GM21825 (cell line): ENCODE data around the gene CFAP61.
A peak's percentile ranks its signal among the peaks of the same experiment; 100 is the strongest.

Experiments used
- ATAC-seq: cut with Tn5 transposase; IDR thresholded peaks from one replicate; pipeline ENCODE4 v1.9.1; 2021; ENCODE audit warnings: mild to moderate bottlenecking, moderate library complexity; ENCODE audit not compliant: unreplicated experiment

The CFAP61 gene

DNA sequence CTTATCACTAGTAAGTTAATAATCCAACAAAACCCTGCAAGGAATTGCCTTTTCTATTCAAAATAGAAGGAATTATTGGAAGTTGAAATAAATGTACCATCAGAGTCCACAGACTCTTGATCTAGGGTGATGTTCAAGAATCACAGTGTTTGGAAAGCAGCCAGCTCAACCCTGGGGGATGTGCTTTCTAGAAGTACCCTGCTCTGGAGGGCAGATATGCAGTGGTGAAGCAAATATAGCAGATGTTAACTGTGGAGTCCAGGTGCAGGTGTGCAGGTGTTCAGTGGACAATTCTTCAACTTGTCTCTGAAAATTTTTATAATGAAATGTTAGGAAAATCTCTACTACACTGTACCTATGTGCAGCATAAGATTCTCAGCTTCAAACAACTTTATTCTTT, 306.5 kb downstream of the CFAP61 start:
- ATAC-seq: no peak

DNA sequence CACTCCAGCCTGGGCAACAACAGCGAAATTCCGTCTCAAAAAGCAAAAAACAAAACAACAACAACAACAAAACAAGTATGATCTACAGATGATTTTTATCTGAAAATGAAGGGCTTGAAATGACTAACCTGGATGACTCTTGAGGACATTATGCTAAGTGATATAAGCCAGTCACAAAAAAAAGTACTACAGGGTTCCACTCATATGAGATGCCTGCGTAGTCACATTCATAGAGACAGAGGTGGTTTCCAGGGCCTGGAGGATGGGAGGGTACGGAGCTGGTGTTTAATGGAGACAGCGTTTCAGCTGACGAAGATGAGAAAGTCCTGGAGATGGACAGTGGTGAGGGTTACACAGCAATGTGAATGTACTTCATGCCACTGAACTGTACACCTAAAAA, 307.3 kb downstream of the CFAP61 start:
- no peak for ATAC-seq

DNA sequence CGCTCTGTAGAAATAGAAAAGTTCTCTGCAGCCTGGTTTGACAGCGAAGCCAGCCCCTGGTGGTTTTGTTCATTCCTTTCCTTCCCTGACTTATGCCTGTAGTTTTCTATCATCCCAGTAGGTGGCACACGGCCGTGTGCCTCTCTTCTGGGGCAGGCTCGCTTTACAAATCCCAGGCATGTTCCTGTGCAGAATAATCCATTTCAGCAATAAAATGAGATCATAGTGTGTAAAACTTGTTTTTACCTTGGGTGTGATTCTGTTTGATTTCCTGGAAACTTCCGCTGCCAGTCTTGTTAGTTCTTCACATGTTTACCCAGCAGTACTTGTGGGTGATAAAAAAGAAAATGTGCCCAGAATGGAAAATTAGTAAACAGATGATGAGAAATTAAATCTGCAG, 308.1 kb downstream of the CFAP61 start:
- peak; percentile 51 for ATAC-seq

DNA sequence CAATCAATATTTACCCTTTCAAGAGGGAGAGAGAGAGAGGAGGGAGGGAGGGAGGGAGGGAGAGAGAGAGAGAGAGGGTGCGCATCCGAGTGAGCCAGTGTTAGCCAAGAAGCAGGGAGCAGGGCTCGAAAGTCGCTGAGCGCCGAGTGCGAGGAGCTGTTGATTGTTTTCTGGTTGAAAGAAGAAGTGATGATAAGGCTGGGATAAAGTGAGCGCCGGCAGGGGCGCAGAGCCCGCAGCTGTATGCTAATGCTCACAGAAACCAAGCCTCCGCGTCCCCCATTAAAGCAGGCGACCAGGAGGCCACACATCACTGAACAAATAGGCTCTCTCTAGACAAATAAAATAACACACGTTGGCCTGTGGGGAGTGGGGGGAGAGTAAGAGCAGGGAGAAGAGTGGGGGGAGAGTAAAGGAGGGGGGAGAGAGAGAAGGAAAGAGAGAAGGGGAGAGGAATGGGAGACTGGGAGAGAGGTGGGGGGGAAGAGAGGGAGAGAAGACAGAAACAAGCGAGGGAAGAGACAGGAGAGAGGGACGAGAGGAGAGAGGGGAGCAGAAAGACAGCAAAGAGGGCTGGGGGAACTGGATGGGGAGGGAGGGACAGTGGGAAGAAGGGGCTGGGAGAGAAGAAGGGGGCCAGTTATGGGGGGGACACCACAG, 310.6 kb downstream of the CFAP61 start:
- ATAC-seq: no peak

DNA sequence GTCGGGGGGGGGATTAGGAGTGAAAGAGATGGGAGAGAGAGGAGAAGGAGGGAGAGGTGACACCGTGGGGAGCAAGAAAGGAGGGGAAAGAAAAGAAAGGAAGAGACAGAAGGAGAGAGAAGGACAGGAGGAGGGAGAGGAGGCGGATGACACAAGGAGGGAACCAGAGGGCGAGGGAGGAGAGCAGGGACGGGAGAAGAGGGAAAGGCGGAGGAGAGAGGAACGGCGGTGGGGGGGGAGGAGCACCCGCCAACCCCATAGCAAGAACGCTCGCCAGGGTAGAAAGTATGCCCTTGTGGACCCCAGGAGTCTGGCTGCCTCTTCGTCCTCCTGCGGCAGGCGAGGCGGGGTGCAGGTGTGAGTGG, 311.1 kb downstream of the CFAP61 start:
- ATAC-seq: no peak

DNA sequence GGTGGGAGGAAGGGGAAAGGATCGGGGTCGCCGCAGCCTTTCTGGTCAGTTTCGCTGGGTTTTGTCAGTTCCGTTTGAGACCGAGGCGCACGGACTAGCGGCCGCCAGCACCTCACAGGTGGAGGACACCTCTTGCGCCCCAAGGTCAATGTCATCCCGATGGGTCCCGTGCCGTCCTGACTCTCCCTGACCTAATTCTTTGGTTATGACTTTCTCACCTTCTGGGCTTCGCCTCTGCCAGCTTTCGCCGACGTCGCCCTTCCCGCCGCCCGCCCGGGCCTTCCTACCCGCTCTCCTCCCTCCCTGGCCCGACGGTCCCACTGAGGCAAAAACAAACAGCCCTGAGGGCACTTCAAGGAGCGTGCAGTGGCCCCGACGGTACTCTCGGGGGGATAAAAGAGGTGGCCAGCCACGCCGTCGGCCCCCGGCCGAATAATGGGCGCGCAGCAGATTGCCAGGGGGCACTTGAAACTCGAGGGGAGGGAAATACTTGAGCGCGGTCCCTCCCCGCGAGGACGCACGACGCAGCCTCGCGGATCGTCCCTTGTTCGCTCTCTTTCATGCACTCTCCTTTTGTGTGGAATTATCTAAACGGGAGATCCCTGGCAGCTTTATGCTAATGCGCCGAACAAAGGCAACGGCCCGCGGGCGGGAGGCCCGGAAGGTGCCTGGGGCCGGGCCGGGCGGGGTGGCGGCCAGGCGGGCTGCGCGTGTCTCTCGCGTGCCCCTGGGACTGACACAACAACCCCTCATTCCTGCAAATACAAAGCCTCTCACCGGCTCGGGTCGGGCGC, 311.7 kb downstream of the CFAP61 start:
- no peak for ATAC-seq

DNA sequence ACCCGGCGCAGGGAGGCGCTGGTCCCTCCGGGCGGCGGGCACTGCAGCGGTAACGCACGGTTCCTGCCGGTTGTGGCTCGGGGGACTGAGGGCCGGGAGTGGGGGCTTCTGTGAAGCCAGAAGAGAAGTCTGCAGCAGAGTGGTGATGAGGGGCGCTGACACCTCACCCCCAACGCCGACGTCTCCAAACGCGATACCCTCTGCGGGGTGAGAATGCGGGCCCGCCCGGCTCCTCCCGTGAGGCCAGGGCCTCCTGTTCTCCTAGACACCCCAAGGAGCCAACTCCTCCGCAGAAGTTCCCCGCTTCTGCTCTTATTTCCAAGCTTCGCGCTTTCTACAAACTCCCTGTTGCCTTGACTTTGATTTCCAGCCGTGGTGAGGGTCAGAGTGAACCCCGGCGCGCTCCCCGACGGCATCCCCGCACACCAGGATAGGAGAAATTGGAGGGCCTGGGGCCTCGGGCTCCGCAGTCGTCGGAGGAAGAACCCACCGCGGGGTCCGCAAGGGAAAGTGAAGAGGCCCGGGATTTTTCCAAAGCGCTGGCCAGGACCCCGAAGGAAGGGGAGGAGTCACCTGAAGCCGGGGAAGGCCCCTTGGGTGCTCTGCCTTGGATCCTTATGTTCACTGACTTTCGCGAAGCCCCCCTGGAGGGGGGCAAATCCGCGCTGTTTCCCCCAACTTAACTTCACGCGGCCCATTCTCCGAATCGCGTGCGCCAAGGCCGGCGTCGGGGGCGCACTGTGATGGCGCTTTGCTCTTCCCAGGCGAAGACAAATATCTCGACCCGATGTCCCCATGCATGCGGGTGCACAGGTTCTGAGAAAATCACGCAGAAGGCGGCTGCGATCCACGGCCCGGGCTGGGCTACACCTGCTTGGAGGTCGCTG, 312.5 kb downstream of the CFAP61 start:
- no peak for ATAC-seq

DNA sequence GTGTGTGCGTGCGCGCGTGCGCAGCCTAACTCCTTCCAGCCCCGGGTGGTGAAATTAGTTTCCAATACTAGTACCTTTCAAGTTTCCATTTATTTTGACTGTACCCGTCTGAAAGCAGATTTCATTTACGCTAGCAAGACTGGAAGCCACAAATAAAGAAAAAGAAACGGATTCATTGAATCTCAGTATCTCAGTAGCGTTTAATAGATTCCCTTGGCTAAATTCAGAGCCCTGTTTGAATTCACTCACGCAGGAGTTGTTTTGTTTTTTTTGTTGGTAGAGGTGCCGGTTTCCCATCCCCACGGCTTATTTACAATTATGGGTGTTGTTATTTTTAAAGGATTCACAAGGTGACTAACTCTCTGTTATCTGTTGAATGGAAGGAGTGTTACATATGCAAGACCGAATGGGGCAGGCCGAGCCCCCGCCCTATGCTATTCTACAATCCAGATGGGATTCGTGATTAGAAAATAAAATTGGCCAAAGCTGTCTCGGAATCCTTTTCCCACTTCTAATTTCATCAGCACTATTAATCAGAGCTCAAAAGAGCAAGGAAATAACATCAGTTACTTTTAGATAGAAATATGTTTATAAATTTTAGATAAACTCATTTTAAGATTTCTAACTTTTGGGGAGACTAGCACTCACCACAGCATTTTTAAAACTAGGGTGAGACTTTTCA, 313.3 kb downstream of the CFAP61 start:
- ATAC-seq: no peak

DNA sequence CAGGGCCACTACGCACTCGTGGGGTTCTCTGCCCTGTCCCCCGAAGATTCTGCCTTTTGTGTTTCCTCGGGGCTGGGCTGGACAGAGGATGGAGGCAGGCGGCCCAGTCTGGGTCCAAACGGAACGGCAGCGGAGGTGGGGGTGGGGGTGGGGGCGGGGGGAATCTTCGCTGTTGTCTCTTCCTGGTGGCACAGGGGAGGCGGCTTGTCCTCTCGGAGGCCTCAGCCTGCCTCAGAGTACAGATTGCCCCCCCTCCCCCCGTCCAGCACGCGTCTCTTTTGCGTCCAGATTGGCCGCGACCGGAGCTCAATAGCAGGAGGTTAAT, 314.2 kb downstream of the CFAP61 start:
- no peak for ATAC-seq

DNA sequence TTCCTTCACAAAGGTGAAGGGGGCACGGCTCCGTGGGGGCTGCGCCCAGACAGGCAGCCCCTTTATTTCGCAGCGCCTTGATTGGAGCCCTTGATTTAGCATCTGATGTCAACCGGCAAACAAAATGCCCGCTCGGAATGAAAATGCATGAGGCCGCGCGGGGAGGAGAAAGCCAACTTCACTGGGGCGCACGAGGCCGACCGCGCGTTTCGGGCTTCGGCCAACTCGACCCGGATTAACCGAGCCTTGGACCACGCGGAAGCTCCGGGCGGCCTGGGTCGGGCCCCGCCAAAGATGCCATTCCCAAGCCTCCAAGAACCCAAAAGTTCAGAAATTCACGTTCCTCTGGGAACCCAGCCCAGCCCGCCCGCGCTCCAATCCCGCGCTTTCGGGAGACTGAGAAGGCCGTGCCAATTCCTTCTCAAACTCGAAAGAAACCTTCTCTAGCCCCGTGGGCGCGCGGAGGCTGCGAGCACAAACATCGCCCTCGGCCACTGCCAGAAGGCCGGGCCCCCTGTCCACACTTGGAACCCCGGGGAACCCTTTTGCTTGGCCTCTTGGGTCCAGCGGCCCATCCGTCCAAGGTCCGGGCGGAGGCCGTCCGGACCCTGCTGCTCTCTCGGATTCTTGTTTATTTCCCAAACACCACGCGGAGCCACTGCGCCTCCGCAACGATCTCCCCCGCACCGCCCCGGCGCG, 314.7 kb downstream of the CFAP61 start:
- ATAC-seq: no peak

DNA sequence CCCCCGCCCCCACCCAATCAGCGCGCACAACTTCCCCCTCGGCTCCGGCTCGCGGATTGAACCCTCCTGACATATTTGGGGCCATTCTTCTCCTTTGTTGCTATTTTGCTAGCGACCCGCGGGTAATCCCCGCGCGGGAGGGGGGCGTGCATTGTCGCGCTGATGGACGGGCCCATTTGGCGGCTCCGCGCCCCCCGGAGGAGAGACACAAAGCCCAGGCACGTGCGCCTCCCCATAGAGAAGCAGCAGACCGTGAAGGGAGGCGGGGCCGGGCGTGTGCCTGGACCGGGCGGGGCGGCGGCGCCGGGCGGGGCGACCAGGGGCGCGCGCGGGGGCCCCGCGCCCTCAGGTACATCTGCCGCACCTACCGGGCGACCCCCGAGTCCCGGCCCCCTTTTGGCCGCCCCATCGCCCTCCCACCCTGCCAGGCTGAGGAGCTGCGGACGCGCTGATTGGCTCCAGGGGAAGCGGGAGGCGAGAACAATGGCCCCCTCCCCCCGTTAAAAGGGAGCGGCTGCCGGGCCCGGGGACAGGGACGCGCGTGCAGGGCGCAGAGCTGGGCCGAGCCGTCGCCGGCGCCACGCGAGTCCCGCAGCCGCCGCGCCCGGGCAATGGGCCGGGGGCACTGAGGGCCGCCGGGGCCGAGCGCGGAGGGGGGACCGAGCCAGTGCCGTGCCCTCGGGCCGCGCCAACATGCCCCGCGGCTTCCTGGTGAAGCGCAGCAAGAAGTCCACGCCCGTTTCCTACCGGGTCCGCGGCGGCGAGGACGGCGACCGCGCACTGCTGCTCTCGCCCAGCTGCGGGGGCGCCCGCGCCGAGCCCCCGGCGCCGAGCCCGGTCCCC, 315.5 kb downstream of the CFAP61 start, which contains the start of gene INSM1:
Gene INSM1, plus strand, starts transcription at position 530 of the 843 bp plus-strand sequence. Its CDS starts 164 bp downstream, at position 694.
- no peak for ATAC-seq

DNA sequence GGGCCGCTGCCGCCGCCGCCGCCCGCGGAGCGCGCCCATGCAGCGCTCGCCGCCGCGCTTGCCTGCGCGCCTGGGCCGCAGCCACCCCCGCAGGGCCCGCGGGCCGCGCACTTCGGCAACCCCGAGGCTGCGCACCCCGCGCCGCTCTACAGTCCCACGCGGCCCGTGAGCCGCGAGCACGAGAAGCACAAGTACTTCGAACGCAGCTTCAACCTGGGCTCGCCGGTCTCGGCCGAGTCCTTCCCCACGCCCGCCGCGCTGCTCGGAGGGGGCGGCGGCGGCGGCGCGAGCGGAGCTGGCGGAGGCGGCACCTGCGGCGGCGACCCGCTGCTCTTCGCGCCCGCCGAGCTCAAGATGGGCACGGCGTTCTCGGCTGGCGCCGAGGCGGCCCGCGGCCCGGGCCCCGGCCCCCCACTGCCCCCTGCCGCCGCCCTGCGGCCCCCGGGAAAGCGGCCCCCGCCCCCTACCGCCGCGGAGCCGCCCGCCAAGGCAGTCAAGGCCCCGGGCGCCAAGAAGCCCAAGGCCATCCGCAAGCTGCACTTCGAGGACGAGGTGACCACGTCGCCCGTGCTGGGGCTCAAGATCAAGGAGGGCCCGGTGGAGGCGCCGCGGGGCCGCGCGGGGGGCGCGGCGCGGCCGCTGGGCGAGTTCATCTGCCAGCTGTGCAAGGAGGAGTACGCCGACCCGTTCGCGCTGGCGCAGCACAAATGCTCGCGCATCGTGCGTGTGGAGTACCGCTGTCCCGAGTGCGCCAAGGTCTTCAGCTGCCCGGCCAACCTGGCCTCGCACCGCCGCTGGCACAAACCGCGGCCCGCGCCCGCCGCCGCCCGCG, 316.3 kb downstream of the CFAP61 start:
- no peak for ATAC-seq

DNA sequence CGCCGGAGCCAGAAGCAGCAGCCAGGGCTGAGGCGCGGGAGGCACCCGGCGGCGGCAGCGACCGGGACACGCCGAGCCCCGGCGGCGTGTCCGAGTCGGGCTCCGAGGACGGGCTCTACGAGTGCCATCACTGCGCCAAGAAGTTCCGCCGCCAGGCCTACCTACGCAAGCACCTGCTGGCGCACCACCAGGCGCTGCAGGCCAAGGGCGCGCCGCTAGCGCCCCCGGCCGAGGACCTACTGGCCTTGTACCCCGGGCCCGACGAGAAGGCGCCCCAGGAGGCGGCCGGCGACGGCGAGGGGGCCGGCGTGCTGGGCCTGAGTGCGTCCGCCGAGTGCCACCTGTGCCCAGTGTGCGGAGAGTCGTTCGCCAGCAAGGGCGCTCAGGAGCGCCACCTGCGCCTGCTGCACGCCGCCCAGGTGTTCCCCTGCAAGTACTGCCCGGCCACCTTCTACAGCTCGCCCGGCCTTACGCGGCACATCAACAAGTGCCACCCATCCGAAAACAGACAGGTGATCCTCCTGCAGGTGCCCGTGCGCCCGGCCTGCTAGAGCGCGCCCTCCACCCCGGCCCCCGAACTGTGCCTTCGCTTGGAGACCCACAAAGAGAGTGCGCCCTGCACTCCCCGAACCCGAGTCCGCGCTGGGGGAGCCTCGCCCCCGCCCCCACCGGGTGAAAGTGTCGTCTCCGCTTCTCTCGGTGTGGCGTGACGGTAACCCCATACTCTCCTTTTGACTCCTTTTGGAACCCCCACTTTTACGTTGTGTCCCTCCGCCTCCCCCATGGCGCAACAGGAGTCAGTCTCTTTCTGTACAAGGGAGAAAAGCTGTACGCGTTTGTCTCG, 317.1 kb downstream of the CFAP61 start:
- ATAC-seq: no peak

DNA sequence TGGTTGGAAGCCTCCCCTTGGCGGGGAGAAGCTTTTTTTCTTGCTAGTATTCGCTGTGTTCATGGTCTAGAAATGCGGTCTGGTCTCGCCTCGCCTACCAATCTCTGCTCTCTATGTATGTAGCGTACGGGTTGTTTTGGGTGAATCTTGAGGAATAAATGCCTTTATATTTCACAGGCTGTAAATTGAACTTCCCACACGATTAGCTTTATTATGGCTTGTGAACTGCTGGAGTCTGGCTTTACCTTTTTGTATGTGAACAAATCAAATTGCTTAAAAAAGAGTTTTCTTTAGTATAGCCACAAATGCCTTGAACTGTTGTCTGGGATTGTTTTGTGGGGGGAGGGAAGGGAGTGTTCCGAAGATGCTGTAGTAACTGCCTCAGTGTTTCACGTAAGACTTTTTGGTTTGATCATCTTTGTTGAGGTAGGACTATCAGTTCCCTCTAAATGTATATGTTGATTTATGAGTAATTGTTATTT, 317.8 kb downstream of the CFAP61 start:
- ATAC-seq: no peak

DNA sequence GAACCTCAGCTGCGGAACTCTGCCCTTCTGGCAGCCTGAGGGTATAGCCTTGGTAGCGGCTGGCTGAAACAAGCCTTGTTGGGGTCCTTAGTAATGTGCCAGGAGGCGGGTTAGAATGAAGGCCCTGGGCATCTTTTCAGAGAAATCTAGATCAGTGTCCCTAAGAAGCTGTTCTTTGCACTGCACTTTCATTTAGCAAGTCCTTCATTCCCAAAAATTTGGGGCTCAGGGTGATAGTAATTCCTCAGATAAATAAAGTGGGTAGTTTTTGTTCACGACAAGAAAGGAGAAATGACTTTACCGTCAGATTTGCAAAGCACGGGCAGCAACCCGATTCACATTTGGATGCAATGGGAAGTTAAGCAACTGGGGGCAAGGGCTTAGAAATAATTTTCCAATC, 318.8 kb downstream of the CFAP61 start:
- ATAC-seq: no peak

DNA sequence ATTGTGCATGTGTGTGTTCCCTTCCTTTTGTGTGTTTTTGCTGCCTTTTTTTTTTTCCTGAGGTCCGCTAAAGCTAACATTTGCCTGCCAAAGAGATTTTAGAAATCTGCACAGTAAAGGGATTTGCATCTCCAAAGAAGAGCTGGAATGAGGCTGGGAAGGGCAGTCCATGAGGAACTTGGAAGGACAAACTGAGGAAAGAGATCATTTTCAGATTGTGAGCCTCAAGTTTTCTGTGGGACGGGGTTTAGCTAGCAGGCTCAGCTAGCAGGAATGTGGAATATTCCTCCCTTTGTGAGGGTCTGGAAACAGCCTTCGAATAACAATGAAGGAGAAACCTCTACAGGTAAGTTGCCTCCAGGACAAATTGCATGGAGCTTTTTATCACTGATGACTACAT, 319.3 kb downstream of the CFAP61 start:
- ATAC-seq: no peak

DNA sequence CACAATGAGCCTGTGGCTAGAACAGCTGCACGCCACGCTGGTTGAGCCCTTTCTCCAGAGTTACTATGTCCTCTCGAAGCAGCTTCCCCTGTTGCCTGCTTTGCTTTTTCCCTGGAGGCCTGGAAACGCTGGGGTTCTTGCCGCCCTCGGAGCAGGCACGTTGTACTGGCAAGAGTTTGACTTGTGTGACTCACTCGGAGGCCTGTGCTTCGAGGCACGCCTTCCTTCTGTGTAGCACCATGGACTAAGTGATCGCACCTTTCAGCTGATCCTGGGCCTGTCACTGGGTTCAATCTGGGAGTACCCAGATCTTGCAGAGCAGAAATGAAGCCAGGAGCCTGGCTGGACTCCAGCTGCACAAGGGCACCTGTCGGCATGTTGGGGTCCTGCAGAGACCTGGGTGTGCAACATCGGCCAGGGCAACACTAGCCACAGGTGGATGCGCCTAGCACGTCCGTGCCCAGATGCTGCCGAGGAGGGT, 320.8 kb downstream of the CFAP61 start:
- ATAC-seq: no peak

DNA sequence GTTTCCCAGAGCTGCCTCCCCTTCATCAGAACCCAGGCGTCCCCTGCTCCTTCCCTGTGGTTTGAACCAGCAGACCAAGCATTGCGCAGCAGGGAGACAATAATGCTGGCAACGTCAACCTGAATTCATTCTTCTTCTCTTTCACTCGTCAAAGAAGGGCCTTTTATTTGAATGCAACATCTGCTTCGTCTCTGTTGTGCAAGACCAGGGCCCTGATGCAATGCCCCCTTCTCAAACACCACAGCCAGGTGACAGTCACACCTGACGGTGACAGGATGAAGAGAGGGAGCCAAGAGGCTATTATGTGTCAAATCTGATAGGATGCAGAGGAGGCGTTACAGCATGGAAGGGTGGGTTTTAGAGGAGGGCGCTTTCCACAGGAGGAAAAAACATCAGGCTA, 323.5 kb downstream of the CFAP61 start:
- ATAC-seq: no peak
